ENCODE measurements around the gene IGSF9B.

The IGSF9B gene

DNA sequence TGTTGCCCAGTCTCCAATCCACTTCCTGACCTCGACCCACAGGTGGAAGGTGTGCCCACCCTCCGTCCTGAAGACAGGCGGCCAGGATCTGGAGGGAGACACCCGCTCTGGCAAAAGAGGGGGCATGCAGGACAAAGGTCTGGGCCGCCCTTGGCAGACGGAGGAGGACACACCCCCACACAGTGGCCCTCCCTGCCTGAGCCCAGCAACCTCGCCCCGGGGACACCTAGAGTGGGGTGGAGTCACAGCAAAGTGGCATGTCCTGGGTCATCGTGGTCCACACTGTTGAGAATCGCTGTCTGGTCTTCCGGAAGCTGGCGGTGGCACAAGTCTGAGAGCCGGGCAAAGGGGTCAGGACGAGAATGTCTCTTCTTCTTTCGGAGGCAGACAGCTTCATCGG, 47.9 kb downstream of the IGSF9B start:
- H2AFZ ChIP-seq (ENCODE audit: low read depth, low read length, severe bottlenecking) = no peak overlapping the region
- TF ChIP-seq, protein P1, sequence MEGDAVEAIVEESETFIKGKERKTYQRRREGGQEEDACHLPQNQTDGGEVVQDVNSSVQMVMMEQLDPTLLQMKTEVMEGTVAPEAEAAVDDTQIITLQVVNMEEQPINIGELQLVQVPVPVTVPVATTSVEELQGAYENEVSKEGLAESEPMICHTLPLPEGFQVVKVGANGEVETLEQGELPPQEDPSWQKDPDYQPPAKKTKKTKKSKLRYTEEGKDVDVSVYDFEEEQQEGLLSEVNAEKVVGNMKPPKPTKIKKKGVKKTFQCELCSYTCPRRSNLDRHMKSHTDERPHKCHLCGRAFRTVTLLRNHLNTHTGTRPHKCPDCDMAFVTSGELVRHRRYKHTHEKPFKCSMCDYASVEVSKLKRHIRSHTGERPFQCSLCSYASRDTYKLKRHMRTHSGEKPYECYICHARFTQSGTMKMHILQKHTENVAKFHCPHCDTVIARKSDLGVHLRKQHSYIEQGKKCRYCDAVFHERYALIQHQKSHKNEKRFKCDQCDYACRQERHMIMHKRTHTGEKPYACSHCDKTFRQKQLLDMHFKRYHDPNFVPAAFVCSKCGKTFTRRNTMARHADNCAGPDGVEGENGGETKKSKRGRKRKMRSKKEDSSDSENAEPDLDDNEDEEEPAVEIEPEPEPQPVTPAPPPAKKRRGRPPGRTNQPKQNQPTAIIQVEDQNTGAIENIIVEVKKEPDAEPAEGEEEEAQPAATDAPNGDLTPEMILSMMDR (IDR thresholded peaks at IDR 0.05; ENCODE audit: insufficient read depth, low read length, poor library complexity, severe bottlenecking) = no peak
- TF ChIP-seq EZH2phosphoT487 (conservative IDR thresholded peaks at IDR 0.05; ENCODE audit: low read length) = no peak
- H3K9me3 ChIP-seq (ENCODE audit: insufficient read depth, low read length) = no peaks in the 10 kb centered on the region
- H3K9me2 ChIP-seq (replicated peaks; ENCODE audit: insufficient read depth, low read length) = no peaks in the 10 kb centered on the region
- H4K20me1 ChIP-seq (ENCODE audit: low read depth, low read length) = no peaks in the 10 kb centered on the region
- H3F3A ChIP-seq (ENCODE audit: insufficient read depth) = no peaks in the 10 kb centered on the region
- H3K27ac ChIP-seq (ENCODE audit: low read depth, low read length) = no peak overlapping the region
- no peaks in the 10 kb centered on the region for H3K27me3 ChIP-seq (ENCODE audit: low read length)
- H3K36me3 ChIP-seq (ENCODE audit: low read length) = no peaks in the 10 kb centered on the region
- H3K79me2 ChIP-seq (ENCODE audit: insufficient read depth, low read length) = no peaks in the 10 kb centered on the region
- no peak overlapping the region for H3K4me2 ChIP-seq (ENCODE audit: low read depth, low read length, poor library complexity, severe bottlenecking)
- no peak overlapping the region for H3K9ac ChIP-seq (ENCODE audit: low read length)
- no peak overlapping the region for H3K4me3 ChIP-seq (ENCODE audit: insufficient read depth, low read length, poor library complexity, severe bottlenecking)

DNA sequence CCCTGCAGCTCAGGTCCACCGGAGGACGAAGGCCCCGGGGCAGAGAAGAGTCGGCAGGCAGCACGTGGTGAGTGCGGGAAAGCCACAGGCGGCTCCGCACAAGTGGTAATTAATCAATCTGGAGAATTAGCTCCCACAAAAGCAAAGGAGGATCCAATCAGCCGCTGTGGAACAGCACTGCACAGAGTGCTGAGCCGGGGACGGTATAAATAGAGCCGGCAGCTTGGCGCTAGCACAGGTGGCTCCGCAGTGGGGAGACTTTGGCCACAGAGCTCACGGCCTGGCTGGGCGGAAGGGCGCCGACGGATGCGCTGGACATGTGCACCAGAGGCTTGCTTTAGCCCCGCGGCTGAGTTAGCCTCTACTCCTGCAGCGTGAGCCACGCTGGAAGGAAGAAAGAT, 48.9 kb downstream of the IGSF9B start:
- no peaks in the 10 kb centered on the region for H3K36me3 ChIP-seq (ENCODE audit: low read length)
- TF ChIP-seq, protein P1 (IDR thresholded peaks at IDR 0.05; ENCODE audit: insufficient read depth, low read length, poor library complexity, severe bottlenecking) = no peak
- no peak for TF ChIP-seq EZH2phosphoT487 (conservative IDR thresholded peaks at IDR 0.05; ENCODE audit: low read length)
- H3K9me2 ChIP-seq (replicated peaks; ENCODE audit: insufficient read depth, low read length) = no peaks in the 10 kb centered on the region
- no peak overlapping the region for H3K9ac ChIP-seq (ENCODE audit: low read length)
- no peak overlapping the region for H2AFZ ChIP-seq (ENCODE audit: low read depth, low read length, severe bottlenecking)
- no peak overlapping the region for H3K27ac ChIP-seq (ENCODE audit: low read depth, low read length)
- H3K79me2 ChIP-seq (ENCODE audit: insufficient read depth, low read length) = no peaks in the 10 kb centered on the region
- no peak overlapping the region for H3K4me3 ChIP-seq (ENCODE audit: insufficient read depth, low read length, poor library complexity, severe bottlenecking)
- H3K9me3 ChIP-seq (ENCODE audit: insufficient read depth, low read length) = no peaks in the 10 kb centered on the region
- no peak overlapping the region for H3K4me2 ChIP-seq (ENCODE audit: low read depth, low read length, poor library complexity, severe bottlenecking)
- no peaks in the 10 kb centered on the region for H4K20me1 ChIP-seq (ENCODE audit: low read depth, low read length)
- H3K27me3 ChIP-seq (ENCODE audit: low read length) = no peaks in the 10 kb centered on the region
- no peaks in the 10 kb centered on the region for H3F3A ChIP-seq (ENCODE audit: insufficient read depth)

DNA sequence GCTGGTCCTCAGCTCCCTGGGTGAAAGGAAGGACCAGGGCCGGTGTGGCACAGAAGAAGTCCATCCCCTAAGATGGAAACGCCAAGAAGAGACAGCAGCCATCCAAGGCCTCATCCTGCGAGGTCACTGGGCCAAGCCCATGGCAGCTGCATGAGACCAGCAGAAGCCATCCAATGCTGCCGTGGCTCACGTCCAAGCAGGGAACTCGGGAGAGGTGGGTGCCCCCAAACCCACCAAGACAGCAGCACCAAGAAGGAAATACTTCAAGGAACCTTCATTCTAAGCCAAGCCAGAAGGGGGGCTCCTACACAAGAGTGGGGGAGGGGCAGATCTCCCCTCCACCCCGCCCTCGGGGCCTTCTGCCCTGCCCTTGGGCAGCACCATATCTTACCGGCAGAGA, 49.6 kb downstream of the IGSF9B start:
- Histone ChIP-seq H3K9me2 (replicated peaks; ENCODE audit: insufficient read depth, low read length) (no peaks in the 10 kb centered on the region), H3K36me3 (ENCODE audit: low read length) (no peaks in the 10 kb centered on the region), H3K4me3 (ENCODE audit: insufficient read depth, low read length, poor library complexity, severe bottlenecking) (no peak overlapping the region), H3K9ac (ENCODE audit: low read length) (no peak overlapping the region), H2AFZ (ENCODE audit: low read depth, low read length, severe bottlenecking) (no peak overlapping the region), H4K20me1 (ENCODE audit: low read depth, low read length) (no peaks in the 10 kb centered on the region), H3K9me3 (ENCODE audit: insufficient read depth, low read length) (no peaks in the 10 kb centered on the region), H3K27ac (ENCODE audit: low read depth, low read length) (no peak overlapping the region), H3K79me2 (ENCODE audit: insufficient read depth, low read length) (no peaks in the 10 kb centered on the region), H3K4me2 (ENCODE audit: low read depth, low read length, poor library complexity, severe bottlenecking) (no peak overlapping the region), H3K27me3 (ENCODE audit: low read length) (no peaks in the 10 kb centered on the region), H3F3A (ENCODE audit: insufficient read depth) (no peaks in the 10 kb centered on the region)
- TF ChIP-seq EZH2phosphoT487 (conservative IDR thresholded peaks at IDR 0.05; ENCODE audit: low read length) = no peak
- TF ChIP-seq, protein P1 (IDR thresholded peaks at IDR 0.05; ENCODE audit: insufficient read depth, low read length, poor library complexity, severe bottlenecking) = no peak
